Measurements from ENCODE around the gene OR52L1. TPM values are rescaled to one million over a fixed set of nuclear protein-coding genes. Genes with fewer than 3 reads are reported as not detected.

The OR52L1 gene
- total and polyA plus RNA-seq, 4 donors: 0.08 TPM; not detected in 3

DNA sequence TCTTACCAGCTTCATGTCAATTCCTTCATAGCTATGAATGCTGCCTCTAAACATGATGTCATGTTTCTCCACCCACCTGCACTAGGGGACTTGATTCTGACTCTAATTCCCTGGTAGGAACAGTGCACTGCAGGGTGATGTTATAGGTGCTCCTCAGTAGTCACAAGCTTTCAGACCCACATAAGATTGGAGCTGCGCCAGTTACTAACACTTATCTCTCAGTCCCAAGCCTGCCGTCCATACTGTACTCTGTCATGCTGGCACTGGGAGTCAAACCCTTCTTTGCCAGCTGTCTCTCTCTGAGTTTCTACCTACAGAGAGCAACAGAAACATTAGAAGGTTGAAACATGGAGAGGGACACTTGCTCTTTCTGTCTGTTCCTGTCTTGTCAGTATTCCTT is 38.3 kb upstream of the OR52L1 start:
- no peaks in the 10 kb centered on the region for H3K36me3 ChIP-seq (ENCODE audit: control insufficient read depth in 4 of 4, insufficient read depth in 3 of 4, low read depth in 1 of 4, low read length in 3 of 4)
- TF ChIP-seq RXRA (IDR thresholded peaks at IDR 0.05) (no peak), ATF3 (IDR thresholded peaks at IDR 0.05) (no peak), FOXA1 (IDR thresholded peaks at IDR 0.05) (no peak), JUND (IDR thresholded peaks at IDR 0.05) (no peak), FOXA2 (IDR thresholded peaks at IDR 0.05) (no peak), TAF1 (conservative IDR thresholded peaks at IDR 0.05) (no peak), NR2F2 (IDR thresholded peaks at IDR 0.05) (no peak), EGR1 (IDR thresholded peaks at IDR 0.05; ENCODE audit: low read depth in 2 of 2) (no peak), SP1 (IDR thresholded peaks at IDR 0.05) (no peak), GABPA (IDR thresholded peaks at IDR 0.05 in 1 of 2, conservative IDR thresholded peaks at IDR 0.05 in 1 of 2) (no peak), HNF4A (conservative IDR thresholded peaks at IDR 0.05) (no peak), YY1 (IDR thresholded peaks at IDR 0.05) (no peak), REST (IDR thresholded peaks at IDR 0.05) (no peak), RAD21 (IDR thresholded peaks at IDR 0.05) (no peak), HNF4G (IDR thresholded peaks at IDR 0.05) (no peak)
- TF ChIP-seq, protein P1, sequence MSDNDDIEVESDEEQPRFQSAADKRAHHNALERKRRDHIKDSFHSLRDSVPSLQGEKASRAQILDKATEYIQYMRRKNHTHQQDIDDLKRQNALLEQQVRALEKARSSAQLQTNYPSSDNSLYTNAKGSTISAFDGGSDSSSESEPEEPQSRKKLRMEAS (IDR thresholded peaks at IDR 0.05): no peak
- TF ChIP-seq, protein P2, sequence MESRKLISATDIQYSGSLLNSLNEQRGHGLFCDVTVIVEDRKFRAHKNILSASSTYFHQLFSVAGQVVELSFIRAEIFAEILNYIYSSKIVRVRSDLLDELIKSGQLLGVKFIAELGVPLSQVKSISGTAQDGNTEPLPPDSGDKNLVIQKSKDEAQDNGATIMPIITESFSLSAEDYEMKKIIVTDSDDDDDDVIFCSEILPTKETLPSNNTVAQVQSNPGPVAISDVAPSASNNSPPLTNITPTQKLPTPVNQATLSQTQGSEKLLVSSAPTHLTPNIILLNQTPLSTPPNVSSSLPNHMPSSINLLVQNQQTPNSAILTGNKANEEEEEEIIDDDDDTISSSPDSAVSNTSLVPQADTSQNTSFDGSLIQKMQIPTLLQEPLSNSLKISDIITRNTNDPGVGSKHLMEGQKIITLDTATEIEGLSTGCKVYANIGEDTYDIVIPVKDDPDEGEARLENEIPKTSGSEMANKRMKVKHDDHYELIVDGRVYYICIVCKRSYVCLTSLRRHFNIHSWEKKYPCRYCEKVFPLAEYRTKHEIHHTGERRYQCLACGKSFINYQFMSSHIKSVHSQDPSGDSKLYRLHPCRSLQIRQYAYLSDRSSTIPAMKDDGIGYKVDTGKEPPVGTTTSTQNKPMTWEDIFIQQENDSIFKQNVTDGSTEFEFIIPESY (IDR thresholded peaks at IDR 0.05): no peak
- TF ChIP-seq, protein P3, sequence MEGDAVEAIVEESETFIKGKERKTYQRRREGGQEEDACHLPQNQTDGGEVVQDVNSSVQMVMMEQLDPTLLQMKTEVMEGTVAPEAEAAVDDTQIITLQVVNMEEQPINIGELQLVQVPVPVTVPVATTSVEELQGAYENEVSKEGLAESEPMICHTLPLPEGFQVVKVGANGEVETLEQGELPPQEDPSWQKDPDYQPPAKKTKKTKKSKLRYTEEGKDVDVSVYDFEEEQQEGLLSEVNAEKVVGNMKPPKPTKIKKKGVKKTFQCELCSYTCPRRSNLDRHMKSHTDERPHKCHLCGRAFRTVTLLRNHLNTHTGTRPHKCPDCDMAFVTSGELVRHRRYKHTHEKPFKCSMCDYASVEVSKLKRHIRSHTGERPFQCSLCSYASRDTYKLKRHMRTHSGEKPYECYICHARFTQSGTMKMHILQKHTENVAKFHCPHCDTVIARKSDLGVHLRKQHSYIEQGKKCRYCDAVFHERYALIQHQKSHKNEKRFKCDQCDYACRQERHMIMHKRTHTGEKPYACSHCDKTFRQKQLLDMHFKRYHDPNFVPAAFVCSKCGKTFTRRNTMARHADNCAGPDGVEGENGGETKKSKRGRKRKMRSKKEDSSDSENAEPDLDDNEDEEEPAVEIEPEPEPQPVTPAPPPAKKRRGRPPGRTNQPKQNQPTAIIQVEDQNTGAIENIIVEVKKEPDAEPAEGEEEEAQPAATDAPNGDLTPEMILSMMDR (IDR thresholded peaks at IDR 0.05; ENCODE audit: low read depth, low read length, missing input control): no peak
- WGBS: 67% methylated on average over 2 of the region's 2 CpGs
- DNase-seq (ENCODE audit: low spot score): no peak
- no peaks in the 10 kb centered on the region for H3K4me1 ChIP-seq (ENCODE audit: control insufficient read depth in 4 of 4, insufficient read depth in 4 of 4, low read length in 3 of 4)
- no peak overlapping the region for H3K4me3 ChIP-seq (ENCODE audit: low read depth in 1 of 3, low read length in 3 of 3)
- H3K9me3 ChIP-seq (ENCODE audit: control insufficient read depth in 4 of 4, low read length in 3 of 4): no peaks in the 10 kb centered on the region
- H3K9ac ChIP-seq (ENCODE audit: low read depth in 1 of 2, low read length in 2 of 2): no peak overlapping the region
- H3K27me3 ChIP-seq (ENCODE audit: control insufficient read depth in 4 of 4, insufficient read depth in 4 of 4, low read length in 3 of 4): no peaks in the 10 kb centered on the region
- H3K27ac ChIP-seq (ENCODE audit: low read depth in 1 of 2, low read length in 2 of 2): no peak overlapping the region
